ENCODE measurements around the gene SEMG1. TPM values are rescaled to one million over a fixed set of nuclear protein-coding genes. Genes with fewer than 3 reads are reported as not detected.

Gene SEMG1
- total RNA-seq, 1 experiment from 2014 or later = 2.0 TPM

- Mint-ChIP-seq H3K4me3 (no peak within 1 kb of the TSS), H3K27me3 (ENCODE audit: low read depth) (peaks cover 11% of the 10 kb centered on the region), H3K36me3 (ENCODE audit: insufficient read depth in 1 of 3, low read depth in 3 of 3) (no peaks in the 10 kb centered on the region), H3K4me1 (no peaks in the 10 kb centered on the region), H3K27ac (no peak within 1 kb of the TSS), H3K9me3 (no peaks in the 10 kb centered on the region)
- Histone ChIP-seq H3K14ac (ENCODE audit: insufficient read depth, low read length) (no peak within 1 kb of the TSS), H3K27me3 (ENCODE audit: insufficient read depth, low read length) (no peaks in the 10 kb centered on the region), H3K9ac (ENCODE audit: extremely low read depth, insufficient read length, low read length) (no peak within 1 kb of the TSS), H3K4me1 (ENCODE audit: insufficient read depth, low read length) (no peaks in the 10 kb centered on the region), H2BK5ac (ENCODE audit: insufficient read length, low read length) (no peak within 1 kb of the TSS), H3K27ac (ENCODE audit: insufficient read length, low read depth, low read length) (no peak within 1 kb of the TSS), H4K20me1 (ENCODE audit: control insufficient read depth, insufficient read depth, insufficient read length) (no peaks in the 10 kb centered on the region), H2BK120ac (ENCODE audit: low read depth, low read length, poor library complexity, severe bottlenecking) (no peak within 1 kb of the TSS), H2BK15ac (ENCODE audit: low read depth, low read length) (no peak within 1 kb of the TSS), H2AK5ac (ENCODE audit: insufficient read length, low read length) (no peak within 1 kb of the TSS), H3K18ac (ENCODE audit: insufficient read length, low read depth, low read length) (no peak within 1 kb of the TSS), H2BK20ac (ENCODE audit: low read depth, low read length, poor library complexity, severe bottlenecking) (no peak within 1 kb of the TSS), H3T11ph (ENCODE audit: low read length) (no peak within 1 kb of the TSS), H4K91ac (ENCODE audit: insufficient read length, low read depth, low read length) (no peak within 1 kb of the TSS), H3K23me2 (ENCODE audit: insufficient read length, low read depth, low read length, poor library complexity, severe bottlenecking) (no peaks in the 10 kb centered on the region), H3K9me3 (ENCODE audit: control insufficient read depth, low read depth, low read length) (no peaks in the 10 kb centered on the region), H3K4ac (ENCODE audit: low read depth, low read length) (no peak within 1 kb of the TSS), H2BK12ac (ENCODE audit: insufficient read length, low read depth, low read length) (no peak within 1 kb of the TSS), H3K56ac (ENCODE audit: insufficient read length, low read depth, low read length) (no peak within 1 kb of the TSS), H4K8ac (replicated peaks; ENCODE audit: insufficient read length, low read depth, low read length) (no peak within 1 kb of the TSS), H4K5ac (ENCODE audit: insufficient read length, low read depth, low read length) (no peak within 1 kb of the TSS), H3K4me2 (ENCODE audit: insufficient read depth, insufficient read length, low read length) (no peak within 1 kb of the TSS), H3K79me2 (ENCODE audit: insufficient read depth, low read length) (no peaks in the 10 kb centered on the region), H3K79me1 (ENCODE audit: insufficient read depth, low read depth, low read length, poor library complexity, severe bottlenecking) (no peaks in the 10 kb centered on the region), H3K23ac (ENCODE audit: insufficient read length, low read depth, low read length) (no peak within 1 kb of the TSS), H2AFZ (ENCODE audit: low read length) (no peak within 1 kb of the TSS)
- no peak for TF ChIP-seq CTCF (conservative IDR thresholded peaks at IDR 0.05)
- DNase-seq = no peak
- WGBS (ENCODE audit: extremely low coverage, insufficient read length, low lambda C conversion rate) = no CpG with 5 or more reads among the region's 8 CpGs
Observed at GRCh38 chr20:45174434-45175364, 32.1 kb upstream of the SEMG1 start, which contains the start of gene PI3. PI3 (plus strand) TSS chr20:45174902; CDS start chr20:45174923, 21 bp downstream.

Data from H9 (cell line).